Ovary (tissue), 3 donors: ENCODE measurements around the gene KRT6A.

Source experiments
- CTCF ChIP-seq, 3 donors: fragments of 450-650 bp in 2 of 3; fragments of 200-600 bp in 1 of 3; IDR thresholded peaks; one replicate each; pipeline versions ENCODE4 v1.5.1 to v1.8.0; 2016 to 2022; ENCODE audit warnings: antibody characterized with exemption in 3 of 3, mild to moderate bottlenecking in 1 of 3
- EP300 ChIP-seq: sonication (generic); formaldehyde crosslinking; IDR thresholded peaks from one replicate; pipeline ENCODE4 v1.6.1; 2017; ENCODE audit warnings: antibody characterized with exemption
- POLR2A ChIP-seq: fragments of 450-650 bp; IDR thresholded peaks from one replicate; pipeline ENCODE4 v1.6.1; 2017; ENCODE audit warnings: antibody characterized with exemption, mild to moderate bottlenecking, moderate library complexity
- donor health status: DM: no; HTN: no; CAD: no.

GRCh38 chr12:52441320-52441911 is 51.6 kb downstream of the KRT6A start:
- no peak for TF ChIP-seq POLR2A
- no peak for TF ChIP-seq CTCF (IDR thresholded peaks at IDR 0.05)
- TF ChIP-seq EP300, result no peak
